Measurements from ENCODE around the gene SLC6A1.
"Not testable (repeated sequence)": the region's sequence is repeated elsewhere in the genome, so short reads cannot be mapped to it uniquely, and the experiment has no call there.

Gene SLC6A1

DNA sequence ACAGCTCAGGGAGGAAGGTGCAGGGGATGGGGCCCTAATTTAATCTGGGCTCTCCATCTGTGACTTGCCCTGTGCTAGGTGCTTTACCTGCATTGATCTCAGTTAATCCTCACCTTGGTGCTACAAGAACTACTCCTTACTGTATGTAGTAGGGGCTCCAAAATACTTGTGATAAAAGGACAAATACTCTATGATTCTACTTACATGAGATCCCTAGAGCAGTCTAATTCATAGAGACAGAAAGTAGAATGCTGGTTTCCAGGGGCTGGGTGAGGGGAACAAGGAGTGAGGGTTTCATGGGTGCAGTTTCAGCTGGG lies 67.2 kb downstream of the SLC6A1 start:
- DNase-seq (ENCODE audit: low read depth in 2 of 2), result no peak

DNA sequence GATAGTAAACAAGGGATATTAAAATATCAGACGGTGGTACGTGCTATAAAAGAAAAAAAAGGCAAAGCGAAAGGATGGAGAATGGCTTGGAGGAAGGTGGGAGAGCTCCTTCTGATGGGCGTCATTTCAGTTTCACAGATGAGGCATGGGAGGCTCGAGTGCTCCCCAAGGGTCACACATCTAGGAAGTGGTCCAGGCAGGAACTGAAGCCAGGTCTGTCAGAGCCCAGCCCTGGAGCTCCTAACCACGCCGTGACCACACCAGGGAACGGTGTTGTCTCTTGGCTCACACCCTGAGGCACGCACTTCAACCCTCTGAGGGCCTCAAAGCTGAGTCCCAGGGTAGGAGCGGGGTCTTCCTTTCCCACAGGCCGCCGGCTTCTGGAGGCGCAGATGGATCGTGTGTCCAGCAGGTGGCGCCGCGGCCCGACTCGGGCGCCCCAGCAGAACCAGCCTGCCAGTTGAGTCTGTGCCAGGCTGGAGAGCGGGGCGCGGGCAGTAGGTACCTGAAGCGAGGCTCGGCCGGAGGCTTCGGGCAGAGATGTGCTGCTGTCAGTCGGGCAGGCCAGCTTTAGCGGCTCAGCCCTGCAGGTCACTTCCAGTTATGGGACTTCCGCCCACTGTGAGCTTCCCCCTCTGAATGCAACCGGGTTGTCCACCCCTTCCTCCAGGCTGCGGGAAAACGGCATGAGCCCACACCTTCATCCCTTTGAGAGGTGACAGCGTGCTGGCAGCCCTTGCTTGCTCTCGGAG lies 68.1 kb downstream of the SLC6A1 start:
- DNase-seq (ENCODE audit: low read depth in 2 of 2), result peak in 1 of 2 donors; percentile 34

GRCh38 chr3:11061268-11061871 lies 68.8 kb downstream of the SLC6A1 start:
- not testable (repeated sequence) for DNase-seq (ENCODE audit: low read depth in 2 of 2)

GRCh38 chr3:11062704-11063103 lies 70.2 kb downstream of the SLC6A1 start:
- DNase-seq (ENCODE audit: low read depth in 2 of 2), result no peak

DNA sequence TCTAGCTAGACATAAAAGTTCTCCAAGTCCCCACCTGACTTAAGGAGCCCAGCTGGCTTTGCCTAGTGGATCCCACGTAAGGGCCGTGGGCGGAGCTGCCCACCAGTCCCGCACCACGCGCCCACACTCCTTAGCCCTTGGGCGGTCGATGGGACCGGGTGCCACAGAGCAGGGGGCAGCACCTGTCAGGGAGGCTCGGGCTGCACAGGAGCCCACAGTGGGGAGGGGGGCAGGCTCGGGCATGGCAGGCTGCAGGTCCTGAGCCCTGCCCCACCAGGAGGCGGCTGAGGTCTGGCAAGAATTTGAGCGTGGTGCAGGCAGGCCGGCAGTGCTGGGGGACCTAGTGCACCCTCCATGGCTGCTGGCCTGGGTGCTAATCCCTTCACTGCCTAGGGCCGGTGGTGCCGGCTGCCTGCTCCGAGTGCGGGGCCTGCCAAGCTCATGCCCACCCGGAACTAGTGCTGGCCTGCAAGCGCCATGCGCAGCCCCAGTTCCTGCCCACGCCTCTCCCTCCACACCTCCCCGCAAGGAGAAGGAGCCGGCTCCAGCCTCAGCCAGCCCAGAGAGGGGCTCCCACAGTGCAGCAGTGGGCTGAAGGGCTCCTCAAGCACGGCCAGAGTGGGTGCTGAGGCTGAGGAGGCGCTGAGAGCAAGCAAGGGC lies 78.7 kb downstream of the SLC6A1 start:
- no peak for DNase-seq (ENCODE audit: low read depth in 2 of 2)

- DNase-seq (ENCODE audit: low read depth in 2 of 2), result no peak
These were observed 80.1 kb downstream of the SLC6A1 start for GRCh38 chr3:11072631-11073030.

DNA sequence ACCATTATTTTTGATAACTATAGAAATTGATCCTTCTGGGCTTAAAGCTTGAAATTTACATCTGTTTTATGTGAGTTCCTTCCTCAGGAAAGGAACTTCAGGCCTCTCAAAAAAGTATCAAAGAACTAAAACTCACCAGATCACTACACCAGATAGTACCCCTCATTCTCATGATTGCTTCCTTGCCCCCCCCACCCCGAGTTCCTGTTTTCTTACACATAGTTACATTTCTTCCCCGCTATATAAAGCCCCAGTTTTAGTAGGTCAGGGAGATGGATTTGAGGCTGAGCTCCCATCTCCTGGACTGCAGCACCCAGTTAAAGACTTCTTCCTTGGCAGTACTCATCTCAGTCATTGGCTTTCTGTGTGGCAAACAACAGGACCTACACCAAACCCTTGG lies 81.5 kb downstream of the SLC6A1 start:
- DNase-seq (ENCODE audit: low read depth in 2 of 2), result no peak

- no peak for DNase-seq (ENCODE audit: low read depth in 2 of 2)
These were observed 81.9 kb downstream of the SLC6A1 start for GRCh38 chr3:11074451-11074850.

DNA sequence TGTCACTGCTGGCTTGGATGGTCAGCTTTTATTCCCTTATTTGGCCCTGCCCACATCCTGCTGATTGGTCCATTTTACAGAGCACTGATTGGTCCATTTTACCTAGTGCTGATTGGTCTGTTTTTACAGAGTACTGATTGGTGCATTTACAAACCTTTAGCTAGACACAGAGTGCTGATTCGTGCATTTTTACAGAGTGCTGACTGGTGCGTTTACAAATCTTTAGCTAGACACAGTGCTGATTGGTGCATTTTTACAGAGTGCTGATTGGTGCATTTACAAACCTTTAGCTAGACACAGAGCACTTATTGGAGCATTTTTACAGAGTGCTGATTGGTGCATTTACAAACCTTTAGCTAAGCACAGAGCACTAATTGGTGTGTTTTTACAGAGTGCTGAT lies 82.6 kb downstream of the SLC6A1 start:
- not testable (repeated sequence) for DNase-seq (ENCODE audit: low read depth in 2 of 2)

GRCh38 chr3:11076711-11077110 lies 84.2 kb downstream of the SLC6A1 start:
- DNase-seq (ENCODE audit: low read depth in 2 of 2), result no peak

DNA sequence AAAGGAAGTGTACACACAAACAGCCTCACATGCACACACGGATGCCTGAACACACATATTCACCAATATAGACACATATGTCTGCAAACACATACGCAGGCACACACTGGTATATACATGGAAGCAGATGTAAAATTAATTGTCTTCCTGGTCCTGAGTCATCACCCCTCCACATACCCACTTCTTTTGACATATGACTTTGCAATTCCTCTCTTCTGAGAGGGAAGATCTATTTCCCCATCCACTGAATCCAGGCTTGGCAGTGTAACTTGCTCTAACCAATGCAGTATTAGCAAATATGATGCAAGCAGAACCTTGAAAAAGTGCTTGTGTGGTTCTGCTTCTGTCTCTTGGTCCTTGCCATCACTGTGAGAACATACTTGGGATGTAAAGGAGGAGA lies 84.9 kb downstream of the SLC6A1 start:
- no peak for DNase-seq (ENCODE audit: low read depth in 2 of 2)

DNA sequence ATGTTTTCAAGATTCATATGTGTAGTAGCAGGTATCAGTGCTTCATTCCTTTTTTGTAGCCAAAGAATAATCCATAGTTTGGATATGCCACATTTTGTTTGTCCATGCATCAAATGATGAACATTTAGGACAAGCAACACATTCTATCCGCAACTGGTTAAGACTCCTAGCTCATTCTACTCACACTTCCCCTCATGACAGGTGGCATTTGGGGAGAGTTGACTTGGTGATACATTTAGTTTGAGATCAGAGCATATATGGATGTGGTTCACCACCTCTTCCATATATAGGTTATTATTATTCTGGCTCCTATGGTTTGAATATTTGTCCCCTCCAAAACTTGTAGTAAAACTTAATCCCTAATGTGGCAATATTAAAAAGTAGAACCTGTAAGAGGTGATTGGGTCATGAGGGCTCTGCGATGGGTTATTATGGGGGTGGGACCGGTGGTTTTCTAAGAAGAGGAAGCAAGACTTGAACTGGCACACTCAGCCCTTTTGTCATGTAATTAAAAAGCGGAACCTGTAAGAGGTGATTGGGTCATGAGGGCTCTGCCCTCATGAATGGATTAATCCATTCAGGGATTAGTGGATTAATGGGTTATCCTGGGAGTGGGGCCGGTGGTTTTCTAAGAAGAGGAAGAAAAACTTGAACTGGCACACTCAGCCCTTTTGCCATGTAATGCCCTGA lies 86.4 kb downstream of the SLC6A1 start:
- DNase-seq (ENCODE audit: low read depth in 2 of 2), result no peak

DNA sequence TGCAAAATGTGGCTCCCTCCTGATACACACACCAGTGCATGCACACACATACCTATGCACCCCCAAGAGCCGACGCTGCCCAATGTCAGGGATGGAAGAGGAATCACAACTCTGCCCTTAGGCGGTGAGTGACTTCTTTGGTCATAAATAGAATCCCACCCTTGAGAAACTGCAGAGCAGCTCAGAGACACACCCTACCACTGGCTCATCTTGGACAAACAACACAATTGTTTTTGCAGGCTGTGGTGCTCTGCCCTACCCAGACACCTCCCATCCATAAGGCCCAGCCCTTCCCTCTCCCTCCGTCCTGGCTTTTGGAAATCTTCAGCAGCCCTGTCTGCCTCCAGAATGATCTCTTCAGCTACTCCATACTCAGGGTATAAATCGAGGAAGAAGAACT lies 87.9 kb downstream of the SLC6A1 start:
- no peak for DNase-seq (ENCODE audit: low read depth in 2 of 2)

DNA sequence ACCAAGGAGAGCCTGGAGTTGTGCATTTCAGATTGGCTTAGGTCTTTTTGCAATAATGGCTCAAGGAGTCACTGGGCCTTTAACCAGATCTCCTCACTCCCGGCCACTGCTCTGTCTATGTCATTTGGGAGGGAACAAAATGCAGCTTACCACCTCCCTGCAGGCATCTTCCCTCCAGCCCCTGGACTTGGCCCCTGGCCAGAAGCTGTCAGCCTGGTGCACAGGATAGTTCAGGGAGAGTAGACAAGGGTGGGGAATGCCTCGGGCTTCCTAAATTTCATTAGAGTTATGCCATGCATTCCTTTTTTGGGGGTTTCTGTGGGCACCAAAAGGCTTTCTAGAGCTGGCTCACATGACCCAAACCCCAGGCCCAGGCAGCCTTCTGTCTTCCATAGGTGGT lies 91.5 kb downstream of the SLC6A1 start:
- DNase-seq (ENCODE audit: low read depth in 2 of 2), result no peak

DNA sequence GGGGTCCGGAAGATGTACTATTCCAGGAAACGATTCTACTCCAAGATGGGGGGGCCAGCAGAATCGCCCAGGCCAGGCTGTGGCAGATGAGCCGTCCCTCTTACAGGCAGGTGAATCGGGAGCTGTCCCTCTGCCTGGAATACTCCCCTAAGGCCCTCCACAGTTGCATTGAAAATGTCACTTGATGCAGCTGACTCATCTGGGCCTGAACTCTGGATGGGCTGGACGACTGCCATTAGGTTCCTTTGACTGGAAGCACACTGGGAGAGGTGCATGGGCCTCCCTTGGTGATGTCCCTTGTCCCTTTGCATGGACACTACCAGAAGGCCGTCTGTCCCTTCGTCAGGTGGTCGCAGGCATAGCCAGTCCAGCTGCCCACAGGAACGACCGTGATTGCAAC lies 92.1 kb downstream of the SLC6A1 start:
- no peak for DNase-seq (ENCODE audit: low read depth in 2 of 2)

DNA sequence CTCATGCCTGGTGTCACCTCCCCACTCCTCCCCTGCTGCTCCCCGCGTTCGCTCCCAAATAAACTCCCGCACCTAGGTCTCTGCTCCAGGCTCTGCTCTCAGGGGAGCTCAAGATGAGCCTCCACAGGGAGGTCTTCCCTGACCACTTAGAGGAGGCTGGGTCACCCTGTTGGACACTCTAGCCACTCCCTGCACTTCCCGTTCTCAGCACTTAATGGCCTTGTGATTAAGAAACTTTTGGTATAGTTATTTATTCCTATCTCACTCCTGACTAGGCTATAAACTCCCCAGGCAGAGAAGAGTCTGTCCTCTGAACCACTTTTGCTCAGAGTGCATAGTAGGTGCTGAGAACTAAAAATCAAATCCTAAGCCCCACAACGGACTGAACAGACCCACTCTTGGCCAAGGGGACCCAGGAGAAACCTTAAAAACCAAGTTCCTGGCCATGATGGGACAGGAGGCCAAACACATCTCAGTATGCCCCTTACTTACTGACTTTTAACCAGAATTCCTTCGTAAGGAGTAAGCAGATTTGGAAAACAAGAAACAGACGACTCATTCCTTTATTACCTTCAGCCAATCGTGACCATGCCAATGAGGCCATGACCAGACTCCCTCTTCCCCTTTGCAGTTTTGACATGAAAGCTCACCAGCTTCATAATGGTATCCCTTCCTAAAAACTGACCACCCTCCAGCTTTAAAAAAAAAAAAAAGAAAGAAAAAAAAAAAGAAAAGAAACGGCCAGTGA lies 92.7 kb downstream of the SLC6A1 start:
- DNase-seq (ENCODE audit: low read depth in 2 of 2), result no peak

- no peak for DNase-seq (ENCODE audit: low read depth in 2 of 2)
These were observed 94.3 kb downstream of the SLC6A1 start for GRCh38 chr3:11086856-11087255.

GRCh38 chr3:11088066-11088465 lies 95.5 kb downstream of the SLC6A1 start:
- DNase-seq (ENCODE audit: low read depth in 2 of 2), result no peak

GRCh38 chr3:11088831-11089230 lies 96.3 kb downstream of the SLC6A1 start:
- DNase-seq (ENCODE audit: low read depth in 2 of 2), result no peak

All from stimulated activated CD4-positive, alpha-beta T cell treated with anti-CD3 and anti-CD28 coated beads, Interleukin-1b, Interleukin-23, amount 100 ng/mL, for 1 hour (primary cell).